NCI-H510A (cell line): ENCODE data around the gene CORO2B.
"Not testable (repeated sequence)": the region's sequence is repeated elsewhere in the genome, so short reads cannot be mapped to it uniquely, and the experiment has no call there.

Experiments used
- DNase-seq: peaks from one replicate; lab custom pipeline; 2025; lab: John Stamatoyannopoulos, UW

CORO2B gene

DNA sequence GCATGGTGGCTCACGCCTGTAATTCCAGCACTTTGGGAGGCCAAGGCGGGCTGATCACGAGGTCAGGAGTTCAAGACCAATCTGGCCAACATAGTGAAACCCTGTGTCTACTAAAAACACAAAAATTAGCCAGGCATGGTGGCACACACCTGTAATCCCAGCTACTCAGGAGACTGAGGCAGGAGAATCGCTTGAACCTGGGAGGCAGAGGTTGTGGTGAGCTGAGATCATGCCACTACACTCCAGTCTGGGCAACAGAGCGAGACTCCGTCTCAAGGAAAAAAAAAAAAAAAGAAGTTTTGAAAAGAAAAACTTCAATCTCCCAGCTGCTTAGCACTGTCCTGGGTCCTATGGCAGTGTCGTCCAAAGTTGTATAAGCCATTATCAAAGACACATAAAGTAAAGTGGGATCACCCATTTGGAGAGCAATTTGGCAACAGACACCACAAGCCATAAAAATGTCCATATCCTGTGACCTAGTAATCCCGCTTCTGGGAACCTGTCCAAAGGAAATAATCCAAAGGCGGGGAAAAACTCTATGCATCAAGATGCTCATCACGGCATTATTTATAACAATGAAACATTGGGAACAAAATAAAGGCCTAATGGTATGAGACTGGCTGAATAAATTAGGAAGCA is 26.2 kb downstream of the CORO2B start:
- not testable (repeated sequence) for DNase-seq

DNA sequence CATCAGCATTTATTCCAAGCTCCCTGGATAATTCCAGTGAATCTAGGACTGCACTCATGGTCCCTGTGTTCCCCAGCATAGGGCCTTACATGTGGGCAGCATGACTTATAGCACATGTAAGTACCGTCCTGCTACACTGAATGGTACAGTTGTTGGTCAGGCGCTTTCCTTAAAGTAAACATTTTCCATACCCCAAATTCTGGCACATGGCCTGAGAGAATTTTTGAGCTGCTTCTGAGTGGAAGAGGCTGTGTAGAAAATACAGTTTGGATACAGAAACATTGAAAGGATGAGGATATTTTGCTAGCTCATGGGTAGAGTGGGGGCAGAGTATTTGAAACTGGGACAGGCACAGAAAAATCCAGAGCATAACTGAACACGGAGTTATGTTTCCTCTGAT is 27.6 kb downstream of the CORO2B start:
- no peak for DNase-seq

GRCh38 chr15:68608206-68608843 is 29.5 kb downstream of the CORO2B start:
- DNase-seq, result no peak

- DNase-seq, result no peak
Measured at GRCh38 chr15:68608844-68609232, 30.0 kb downstream of the CORO2B start.

DNA sequence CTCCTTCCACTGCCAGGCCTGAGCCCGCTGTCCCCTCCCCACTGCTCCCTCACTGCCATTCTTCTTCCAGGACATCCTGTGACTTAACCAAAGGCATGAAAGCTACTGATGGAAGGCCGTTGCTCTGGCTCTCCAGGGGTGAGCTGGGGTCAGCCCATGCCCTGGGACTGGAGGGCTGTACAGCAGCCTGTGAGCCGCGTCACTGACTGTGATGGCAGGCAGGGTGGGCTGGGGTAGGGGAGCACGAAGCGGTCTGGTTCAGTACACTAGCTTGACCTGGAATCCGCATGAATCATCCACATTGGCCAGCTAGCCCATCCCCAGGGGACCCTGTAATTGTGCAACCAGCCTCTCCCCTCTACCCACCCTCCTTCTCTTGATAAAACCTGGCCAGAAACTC is 30.8 kb downstream of the CORO2B start:
- no peak for DNase-seq

DNA sequence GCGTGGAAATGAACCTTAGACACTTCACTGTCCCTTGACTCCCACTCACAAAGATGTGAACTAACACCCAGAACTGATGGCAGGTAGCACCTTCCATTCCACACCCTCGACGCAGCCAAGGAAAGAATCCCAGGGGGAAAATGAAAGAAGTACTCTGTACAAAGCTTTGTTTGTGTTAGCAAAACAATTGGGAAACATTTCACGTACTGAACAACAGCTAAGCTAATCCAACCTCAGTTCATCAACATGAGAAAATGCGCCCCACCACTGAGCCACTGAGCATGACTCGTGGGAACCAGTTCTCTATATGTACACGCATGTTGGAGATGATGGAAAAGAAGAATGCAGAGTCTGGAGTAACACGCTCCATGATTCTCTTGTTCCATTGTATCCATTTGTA is 32.0 kb downstream of the CORO2B start:
- no peak for DNase-seq

DNA sequence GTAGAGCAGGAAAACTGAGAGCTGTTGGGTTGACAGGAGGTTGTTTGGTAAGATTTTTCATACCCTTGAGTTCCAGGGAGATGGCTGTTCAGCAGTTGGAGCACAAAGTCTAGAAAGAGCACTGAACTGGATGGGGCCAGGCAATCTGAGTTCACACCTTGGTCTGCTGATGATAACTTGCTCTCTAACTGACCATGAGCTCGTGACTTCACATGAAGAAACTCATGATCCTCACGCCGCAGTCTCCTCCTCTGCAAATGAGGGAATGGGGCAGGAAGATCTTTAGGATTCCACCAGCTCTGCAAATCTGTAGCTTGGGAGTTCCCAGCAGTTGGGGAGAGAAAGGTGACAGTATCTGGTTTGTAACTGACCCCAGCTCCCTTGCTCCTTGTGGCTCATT is 33.7 kb downstream of the CORO2B start:
- DNase-seq, result no peak

- DNase-seq, result no peak
Measured at GRCh38 chr15:68612979-68613740, 34.4 kb downstream of the CORO2B start.

GRCh38 chr15:68614286-68615035 is 35.7 kb downstream of the CORO2B start:
- no peak for DNase-seq

GRCh38 chr15:68615301-68615700 is 36.5 kb downstream of the CORO2B start:
- no peak for DNase-seq

- DNase-seq, result no peak
Measured at GRCh38 chr15:68615811-68616210, 37.0 kb downstream of the CORO2B start.

DNA sequence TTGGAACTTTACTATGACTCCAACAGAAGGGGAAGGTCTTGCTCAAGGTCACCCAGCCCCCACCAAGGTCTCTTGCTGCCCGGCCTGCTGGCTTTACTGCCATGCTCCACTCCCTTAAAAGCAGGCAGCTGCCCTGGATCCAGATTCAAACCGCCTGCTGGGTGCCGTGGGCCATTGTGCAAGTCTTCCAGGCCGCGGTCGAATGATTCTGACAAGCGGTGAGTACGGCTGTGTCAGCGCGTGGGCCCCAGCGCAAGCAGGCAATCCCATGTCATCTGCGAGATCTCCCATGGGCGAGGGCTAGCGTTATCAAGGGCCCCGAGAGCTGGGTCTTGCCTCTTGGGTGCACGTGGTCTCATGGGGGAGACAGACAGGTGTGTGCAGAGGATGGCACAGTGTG is 37.6 kb downstream of the CORO2B start:
- no peak for DNase-seq

DNA sequence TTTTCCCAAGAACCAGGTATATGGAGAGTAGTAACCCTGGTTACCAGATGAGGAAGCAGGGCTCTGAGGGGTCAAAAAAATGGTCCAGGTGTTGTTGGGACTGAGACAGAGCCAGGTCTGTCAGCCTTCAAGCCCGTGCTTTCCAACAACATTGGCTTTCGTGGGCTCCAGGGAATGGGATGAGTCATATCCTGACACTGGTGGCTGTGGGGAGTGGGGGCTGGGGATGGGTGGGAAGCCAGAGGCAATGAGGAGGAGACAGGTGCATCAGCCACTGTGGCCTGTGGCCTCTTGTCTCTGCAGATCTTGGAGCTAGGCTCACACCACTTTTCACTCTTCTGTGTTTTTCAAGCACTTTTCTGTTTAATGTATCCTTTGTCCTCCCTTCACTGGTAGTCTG is 38.2 kb downstream of the CORO2B start:
- no peak for DNase-seq

GRCh38 chr15:68617777-68618176 is 39.0 kb downstream of the CORO2B start:
- DNase-seq, result no peak

GRCh38 chr15:68618394-68618793 is 39.6 kb downstream of the CORO2B start:
- no peak for DNase-seq

DNA sequence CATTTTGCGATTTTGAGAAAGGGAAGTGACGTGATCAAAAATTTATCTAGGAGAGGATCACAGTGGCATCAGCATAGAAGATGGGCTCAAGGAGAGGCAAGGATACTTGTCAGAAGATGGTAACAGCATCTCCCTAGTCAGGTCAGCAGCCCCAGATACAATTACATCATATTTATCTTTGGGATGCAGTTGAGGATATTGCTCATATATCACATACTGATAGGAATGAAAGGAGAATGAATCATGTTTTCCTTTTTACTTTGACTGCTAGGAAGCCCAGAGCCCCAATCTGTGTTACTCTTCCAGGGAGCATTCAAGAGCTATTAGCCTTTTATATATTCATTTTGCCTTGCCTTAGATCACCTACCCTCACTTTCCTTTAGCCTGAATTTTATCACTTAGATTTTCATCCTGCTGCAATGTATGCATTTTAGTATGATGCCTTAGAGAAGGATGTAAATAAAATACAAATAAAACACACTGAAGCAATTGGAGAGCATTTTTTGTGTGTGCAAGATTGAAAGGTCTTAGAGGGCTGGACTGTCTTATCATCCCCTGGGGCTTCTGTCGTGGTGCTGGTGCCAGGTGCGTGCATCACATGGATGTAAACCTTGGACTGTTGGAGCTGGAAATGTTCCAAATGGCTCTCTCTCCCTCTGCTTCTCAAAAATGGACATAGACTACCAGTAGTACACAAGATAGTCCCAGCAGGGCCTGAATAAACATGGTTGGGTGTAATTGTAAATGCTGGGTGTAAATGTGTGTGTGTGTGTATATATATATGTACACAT is 40.3 kb downstream of the CORO2B start:
- no peak for DNase-seq

- DNase-seq, result no peak
Measured at GRCh38 chr15:68620721-68621527, 42.1 kb downstream of the CORO2B start.

DNA sequence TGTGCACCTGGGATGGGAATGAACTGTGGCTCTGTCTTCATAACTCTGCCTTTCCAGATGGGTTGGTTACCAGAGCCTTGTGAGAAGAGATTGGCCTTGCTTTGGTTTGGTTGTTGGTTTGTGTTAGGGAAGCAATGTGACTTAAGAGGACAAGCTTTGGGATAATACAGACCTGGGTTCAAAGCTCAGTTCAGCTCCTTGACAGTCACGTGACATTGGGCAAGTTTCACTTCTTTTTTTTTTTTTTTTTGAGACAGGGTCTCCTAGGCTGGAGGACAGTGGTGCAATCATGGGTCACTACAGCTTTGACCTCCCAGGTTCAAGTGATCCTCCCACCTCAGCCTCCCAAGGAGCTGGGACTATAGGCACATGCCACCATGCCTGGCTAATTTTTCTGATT is 42.7 kb downstream of the CORO2B start:
- DNase-seq, result no peak

GRCh38 chr15:68623301-68623892 is 44.6 kb downstream of the CORO2B start:
- no peak for DNase-seq

GRCh38 chr15:68625853-68626252 is 47.1 kb downstream of the CORO2B start:
- DNase-seq, result no peak

- DNase-seq, result no peak
Measured at GRCh38 chr15:68626283-68626682, 47.5 kb downstream of the CORO2B start.
